Choroid plexus epithelial cell (primary cell): ENCODE results near the gene HTATSF1.

ENCODE experiments used
- DNase-seq: peaks from one replicate; pipeline ENCODE4 v3.0.0-alpha.2; 2010; ENCODE audit warnings: low read depth
- H3K4me3 ChIP-seq: 2 replicates; pipeline ENCODE4 v1.5.1; 2011; ENCODE audit warnings: low read depth, mild to moderate bottlenecking, control low read depth, low read length, moderate library complexity
- TF ChIP-seq, protein P1 (sequence below): conservative IDR thresholded peaks from 2 replicates; pipeline ENCODE4 v1.5.1; 2011; ENCODE audit warnings: low read depth, mild to moderate bottlenecking, control low read depth, inconsistent platforms, low read length, moderate library complexity

Gene HTATSF1

DNA sequence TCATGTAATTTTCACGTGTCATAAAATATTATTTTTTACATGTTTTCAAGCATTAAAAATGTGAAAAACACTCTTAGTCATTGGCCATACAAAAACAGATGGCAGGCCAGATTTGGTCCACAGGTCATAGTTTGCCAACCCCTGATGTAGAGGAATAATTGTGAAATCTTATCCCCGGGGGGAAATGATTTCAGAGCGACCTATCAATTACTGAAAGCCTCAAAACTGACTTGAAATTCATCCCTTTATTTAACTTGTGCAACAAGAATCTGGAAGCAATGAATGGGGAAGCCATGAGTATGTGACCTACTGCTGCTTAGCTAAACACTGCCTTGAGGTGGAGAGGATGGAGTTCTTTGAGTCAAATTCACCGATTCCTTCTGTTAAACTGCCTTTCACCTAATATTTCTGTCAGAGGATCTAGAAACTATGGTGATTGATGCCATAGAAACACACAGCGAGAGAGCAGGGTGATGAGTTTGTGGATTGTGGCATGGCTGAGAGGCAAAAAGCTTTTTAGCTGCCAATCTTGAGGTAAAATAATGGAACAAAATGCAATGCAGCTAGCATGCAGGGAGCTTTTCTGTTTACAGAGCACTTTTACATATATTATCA lies 40.0 kb upstream of the HTATSF1 start:
- no peak for DNase-seq
- TF ChIP-seq, protein P1, sequence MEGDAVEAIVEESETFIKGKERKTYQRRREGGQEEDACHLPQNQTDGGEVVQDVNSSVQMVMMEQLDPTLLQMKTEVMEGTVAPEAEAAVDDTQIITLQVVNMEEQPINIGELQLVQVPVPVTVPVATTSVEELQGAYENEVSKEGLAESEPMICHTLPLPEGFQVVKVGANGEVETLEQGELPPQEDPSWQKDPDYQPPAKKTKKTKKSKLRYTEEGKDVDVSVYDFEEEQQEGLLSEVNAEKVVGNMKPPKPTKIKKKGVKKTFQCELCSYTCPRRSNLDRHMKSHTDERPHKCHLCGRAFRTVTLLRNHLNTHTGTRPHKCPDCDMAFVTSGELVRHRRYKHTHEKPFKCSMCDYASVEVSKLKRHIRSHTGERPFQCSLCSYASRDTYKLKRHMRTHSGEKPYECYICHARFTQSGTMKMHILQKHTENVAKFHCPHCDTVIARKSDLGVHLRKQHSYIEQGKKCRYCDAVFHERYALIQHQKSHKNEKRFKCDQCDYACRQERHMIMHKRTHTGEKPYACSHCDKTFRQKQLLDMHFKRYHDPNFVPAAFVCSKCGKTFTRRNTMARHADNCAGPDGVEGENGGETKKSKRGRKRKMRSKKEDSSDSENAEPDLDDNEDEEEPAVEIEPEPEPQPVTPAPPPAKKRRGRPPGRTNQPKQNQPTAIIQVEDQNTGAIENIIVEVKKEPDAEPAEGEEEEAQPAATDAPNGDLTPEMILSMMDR = no peak
- H3K4me3 ChIP-seq = no peak overlapping the region

DNA sequence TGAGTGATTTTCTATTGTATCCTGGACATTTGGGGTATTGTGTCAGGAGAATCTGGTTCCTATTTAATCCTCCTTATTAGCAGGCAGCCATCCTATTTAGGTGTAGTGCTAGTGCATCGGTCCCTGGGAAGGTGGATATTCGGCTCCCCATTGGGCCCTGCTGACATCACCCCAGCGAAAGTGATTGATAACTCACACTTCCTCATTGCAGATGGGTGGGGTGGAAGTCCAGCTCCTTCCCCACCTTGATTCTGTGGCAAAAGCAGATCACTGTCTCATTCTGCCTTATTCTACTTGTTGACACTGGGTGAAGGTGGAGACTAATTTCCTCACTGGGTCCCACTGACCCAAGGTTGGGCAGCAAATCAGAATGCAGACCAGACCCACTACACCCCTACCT lies 32.8 kb upstream of the HTATSF1 start:
- DNase-seq = no peak
- no peak overlapping the region for H3K4me3 ChIP-seq
- TF ChIP-seq, protein P1 = no peak

DNA sequence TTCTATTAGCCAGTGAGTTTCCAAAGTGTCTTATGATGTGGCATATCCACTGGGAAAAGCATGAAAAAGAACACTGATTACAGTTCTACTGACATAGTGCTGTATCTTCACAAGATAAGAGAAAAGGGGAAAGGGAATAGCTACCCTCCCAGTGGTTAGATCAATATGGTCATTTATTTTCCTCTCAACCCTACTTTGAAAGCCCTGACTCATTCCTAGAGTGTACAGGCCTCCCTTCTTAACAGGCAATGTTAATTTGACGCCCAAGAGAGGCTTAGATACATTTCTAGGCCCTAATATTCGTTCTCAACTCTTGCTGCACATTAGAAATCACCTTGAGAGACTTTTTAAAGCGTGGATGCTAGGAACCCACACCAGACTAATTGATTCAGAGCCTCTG lies 30.1 kb upstream of the HTATSF1 start:
- TF ChIP-seq, protein P1 = no peak
- DNase-seq = no peak
- no peak overlapping the region for H3K4me3 ChIP-seq

DNA sequence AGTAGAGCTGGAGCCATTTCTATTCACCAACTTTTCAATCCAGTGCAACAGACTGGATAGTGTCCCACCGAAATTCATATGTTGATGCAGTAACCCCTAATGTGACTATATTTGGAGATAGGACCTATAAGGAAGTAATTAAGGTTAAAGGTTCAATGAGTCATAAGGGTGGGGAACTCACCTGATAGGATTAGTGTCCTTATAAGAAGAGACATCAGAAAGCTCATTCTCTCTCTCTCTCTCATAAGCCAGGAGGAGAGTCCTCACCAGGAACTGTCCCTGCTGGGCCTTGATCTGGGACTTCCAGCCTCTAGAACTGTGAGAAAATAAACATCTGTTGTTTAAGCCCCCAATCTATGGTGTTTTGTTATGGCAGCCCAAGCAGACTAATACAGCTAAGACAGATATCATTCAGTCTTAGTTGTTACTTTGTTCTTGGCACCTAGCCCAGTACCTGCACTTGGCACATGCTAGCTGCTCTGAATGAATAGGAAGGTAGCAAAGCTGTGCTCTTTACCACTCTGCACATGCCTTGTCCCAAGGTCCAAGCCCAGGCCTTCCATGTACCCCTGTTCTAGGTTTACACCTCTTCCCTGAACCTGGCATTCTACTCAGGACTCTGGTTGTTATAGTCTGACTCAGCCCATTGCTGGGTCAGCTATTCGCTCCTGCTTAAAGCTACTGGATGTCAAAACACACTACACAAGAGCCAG lies 28.8 kb upstream of the HTATSF1 start:
- DNase-seq = no peak
- TF ChIP-seq, protein P1 = no peak
- no peak overlapping the region for H3K4me3 ChIP-seq

DNA sequence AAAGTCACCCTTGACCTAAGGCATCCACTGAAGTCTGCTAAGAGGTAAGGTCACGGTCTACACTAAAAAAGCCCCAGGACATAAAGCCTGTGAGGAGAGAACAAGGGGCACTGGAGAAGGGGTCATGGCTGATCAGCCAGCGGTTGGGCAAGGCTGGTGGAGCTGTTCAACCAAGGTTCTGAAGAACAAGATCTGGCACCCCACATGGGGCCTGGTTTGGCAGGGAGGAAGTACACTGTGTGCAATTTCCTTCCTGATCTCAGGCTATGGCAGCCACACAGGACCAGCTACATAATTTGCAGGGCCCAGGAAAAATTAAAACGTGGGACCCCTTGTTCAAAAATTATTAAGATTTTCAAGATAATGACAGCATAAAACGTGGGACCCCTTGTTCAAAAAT lies 23.7 kb upstream of the HTATSF1 start:
- no peak for DNase-seq

DNA sequence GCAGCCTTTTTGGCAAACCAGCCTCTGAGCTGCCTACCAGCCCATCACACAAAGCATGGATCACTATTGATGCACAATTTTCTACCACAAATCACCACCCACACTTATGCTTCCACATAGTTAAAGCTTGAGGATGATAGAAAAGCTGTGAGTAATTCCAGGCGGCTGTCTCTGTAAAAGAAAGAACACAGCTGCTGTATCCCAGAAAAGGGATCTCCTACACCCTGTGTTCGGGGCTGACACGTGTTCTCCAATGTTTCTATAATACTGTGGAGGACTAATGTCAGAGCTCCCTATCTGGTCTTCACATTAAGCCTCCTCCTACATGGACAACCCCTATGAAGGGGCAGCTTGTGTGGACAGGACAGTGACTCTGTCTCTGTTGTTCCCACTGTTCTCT lies 22.2 kb upstream of the HTATSF1 start:
- TF ChIP-seq, protein P1 = no peak
- no peak for DNase-seq
- H3K4me3 ChIP-seq = no peak overlapping the region

More for the DNA sequence above, 23.7 kb upstream of the HTATSF1 start:
- H3K4me3 ChIP-seq = no peak overlapping the region
- TF ChIP-seq, protein P1 = no peak

DNA sequence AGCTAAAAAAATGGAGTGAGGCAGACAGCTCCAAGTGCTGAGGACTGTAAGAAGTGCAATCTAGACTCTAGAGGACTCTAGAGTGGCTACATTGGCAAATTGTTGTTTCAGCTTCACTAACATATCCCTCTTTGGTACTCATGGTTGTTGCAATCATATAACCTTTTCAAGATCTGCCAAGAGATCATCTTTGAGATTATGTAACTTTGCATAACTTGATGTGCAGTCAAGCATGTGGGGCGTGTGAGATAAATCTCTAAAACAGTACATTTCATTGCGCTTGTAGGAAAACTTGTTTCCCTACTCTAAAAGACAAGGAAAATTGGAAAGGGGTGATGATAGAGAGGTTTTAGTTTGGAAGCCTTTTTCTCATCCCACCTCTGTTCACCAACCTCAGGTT lies 20.9 kb upstream of the HTATSF1 start:
- no peak for DNase-seq
- H3K4me3 ChIP-seq = no peak overlapping the region
- TF ChIP-seq, protein P1 = no peak
